Measurements from ENCODE around the gene MIB2.
"Not testable (repeated sequence)": the region's sequence is repeated elsewhere in the genome, so short reads cannot be mapped to it uniquely, and the experiment has no call there.

Gene MIB2
- 56.3 to 62.0 reads per million in 2 donors for total RNA-seq

DNA sequence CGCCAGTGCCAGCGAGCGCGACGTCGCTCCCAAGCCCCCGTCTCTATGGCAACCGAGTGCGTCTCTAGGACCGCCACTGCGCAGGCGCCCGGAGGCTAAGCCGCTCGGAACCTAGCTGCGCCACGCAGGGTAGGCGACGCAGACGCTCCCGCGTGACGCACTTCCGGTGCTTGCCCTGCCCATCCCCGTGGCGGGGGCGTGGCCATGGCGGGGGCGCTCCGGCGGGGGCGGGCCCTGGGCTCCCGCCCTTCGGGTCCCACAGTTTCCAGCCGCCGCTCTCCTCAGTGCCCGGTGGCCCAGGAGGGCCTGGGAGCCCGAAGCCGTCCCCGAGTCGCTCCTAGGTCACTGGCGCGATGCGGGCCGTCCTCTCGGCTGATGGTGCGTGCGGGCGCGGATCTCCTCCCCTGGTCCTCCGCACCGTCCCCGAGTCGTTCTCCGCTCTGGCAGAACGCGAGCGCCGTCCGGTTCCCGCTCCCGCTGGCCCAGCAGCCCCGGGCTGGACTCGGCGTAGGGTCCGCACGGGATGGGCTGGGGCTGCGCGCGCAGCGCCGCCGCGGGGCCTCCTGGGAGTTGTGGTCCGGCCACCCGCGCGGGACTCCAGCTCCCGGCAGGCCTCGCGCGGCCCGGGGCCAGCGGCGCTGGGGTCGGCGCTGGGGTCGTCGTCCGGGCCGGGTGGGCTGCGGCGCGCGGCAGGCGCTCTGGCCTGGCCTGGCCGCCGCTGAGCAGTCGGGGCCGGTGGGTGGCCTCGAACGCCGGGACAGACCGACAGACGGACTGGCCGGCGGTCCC is at the start of gene MIB2:
MIB2 (plus strand) TSS at position 245 of the 789 bp plus-strand sequence. CDS start 7,953 bp downstream, outside the sequence.
- peak; percentile 98 for DNase-seq

DNA sequence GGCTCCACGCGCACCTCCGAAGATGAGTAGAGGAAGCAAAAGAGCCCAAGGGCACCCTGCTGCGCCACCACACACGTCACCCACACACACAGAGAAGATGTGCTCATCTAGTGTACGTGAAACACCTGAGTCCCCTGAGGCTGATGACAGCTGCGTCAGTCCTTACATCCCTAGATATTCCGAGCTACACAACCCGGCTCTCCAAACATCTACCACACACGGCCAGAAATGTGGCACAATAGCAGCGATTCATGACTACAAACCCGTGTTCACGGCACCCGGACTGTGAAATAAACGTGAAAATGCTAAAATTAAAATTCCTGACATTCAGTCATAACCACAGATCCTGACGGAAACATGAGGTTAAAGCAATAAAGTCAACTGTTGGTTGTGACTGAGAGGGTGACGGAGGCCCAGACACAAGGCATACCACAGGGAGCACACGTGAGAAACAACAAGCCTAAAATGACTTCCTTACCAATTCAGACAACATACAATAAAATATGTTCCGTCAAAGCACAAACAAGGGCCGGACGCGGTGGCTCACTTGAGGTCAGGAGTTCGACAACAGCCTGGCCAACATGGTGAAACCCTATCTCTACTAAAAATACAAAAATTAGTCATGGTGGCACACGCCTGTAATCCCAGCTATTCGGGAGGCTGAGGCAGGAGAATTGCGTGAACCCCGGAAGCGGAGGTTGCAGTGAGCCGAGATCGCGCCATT is 48.0 kb upstream of the MIB2 start:
- no peak for DNase-seq

DNA sequence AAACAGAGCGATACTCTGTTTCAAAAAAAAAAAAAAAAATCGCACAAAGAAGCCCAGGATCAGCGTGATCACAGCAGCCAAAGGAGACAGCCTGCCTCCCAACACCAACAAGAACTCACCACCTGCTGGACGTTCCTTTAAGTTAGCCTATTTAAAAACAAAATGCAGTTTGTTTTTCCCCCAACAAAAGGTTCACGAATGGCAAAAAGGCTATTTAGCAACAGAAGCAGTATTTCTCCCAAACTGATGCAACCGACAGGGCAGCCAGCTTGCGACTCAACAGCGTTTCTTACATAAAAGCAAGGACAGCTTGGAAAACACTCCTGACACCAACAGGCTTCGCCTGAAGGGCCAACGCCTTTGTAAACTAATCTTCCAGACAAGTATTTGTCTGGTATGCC is 47.4 kb upstream of the MIB2 start:
- DNase-seq: no peak

DNA sequence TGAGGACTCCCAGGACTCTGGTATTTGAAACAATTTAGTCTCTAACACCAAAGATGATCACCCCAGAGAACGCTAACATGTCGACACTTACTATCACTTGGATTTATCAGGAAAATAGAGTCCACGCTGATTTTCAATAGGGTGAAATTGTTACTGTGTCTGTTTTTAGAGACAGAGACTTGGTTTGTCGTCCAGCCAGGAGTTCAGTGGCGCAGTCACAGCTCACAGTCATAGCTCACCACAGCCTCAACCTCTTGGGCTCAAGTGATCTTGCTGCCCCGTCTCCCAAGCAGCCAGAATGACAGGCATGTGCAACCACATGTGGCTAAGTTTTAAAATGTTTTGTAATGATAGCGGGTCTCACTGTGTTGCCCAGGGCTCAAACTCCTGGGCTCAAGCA is 46.0 kb upstream of the MIB2 start:
- no peak for DNase-seq

DNA sequence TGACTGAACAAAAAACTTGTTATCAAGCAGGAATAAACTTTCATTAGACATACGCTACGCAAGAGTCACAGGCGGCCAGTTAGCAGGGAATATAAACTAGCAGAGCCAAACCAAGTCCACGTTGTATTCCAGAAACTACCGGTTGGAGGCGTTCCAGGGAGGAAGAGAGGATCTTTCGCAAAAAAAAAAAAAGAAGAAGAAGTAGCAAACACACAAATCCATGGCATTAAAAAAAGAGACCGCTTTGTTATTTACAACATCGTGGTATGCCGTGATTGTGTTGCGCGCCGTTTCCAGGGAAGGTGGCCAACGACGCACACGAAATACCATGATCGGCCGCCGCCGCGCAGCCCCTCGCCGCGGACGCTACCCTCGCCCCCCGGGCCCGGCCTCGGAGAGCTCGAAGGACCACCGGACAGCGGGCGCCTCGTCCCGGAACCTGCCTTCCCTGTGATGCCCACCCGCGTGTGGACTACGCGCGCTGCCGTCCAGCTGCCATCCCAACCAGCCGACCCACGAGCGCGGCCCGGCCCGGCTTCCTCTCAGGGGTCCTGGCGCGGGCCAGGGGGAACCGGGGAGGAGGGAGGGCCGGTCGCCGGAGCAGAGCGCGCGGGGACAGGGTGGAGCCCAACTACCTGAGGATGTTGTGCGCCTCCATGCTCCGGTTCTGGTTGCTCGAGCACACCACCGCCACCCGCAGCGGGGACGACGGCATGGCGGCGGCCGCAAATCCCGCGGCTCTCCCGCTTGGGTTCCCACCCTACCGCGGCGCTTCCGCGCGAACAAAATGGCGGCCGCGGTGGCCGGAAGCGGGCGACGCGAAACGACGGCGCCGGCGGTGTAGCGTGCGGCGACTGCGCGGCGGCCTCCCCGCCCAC is 41.2 kb upstream of the MIB2 start:
- peak; percentile 65 for DNase-seq

DNA sequence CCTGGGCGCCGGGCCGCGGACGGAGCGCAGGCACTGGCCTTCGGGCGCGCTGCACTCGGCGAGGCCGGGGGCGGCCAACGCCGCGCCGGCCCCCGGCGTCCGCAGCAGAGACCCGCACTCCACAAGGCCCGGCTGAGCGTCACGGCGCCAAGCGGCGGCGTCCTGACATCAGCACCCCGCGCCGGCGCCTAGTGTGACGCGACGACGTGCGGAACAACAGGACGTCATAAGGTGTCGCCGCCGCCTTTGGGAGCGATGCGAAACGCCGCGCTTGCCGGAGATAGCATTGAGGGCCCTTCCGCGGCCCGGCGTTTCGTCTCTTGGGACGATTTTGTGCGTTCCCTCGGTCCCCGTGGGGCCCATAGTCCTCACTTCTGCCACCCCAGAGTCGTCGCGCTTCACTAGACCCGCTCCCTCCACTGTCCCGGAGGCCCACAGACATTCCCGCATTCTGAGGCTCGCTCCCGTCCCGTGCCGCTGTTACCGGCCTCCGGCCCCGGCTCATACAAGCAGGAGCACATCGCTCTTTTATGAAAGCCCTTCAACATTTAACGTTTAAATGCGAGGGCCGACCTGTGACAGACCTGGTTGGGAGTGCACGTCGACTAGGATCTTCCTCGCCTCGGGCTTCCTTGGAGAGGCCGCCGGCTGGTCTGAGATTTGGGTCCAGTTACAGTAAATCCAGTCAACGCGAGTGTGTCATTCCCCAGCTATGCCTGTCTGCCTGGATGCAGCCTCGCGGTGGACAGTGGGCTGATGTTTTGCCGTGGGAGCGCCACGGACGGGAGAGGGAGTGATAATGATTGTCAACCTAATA is 40.4 kb upstream of the MIB2 start, which contains the start of gene SSU72:
SSU72 (minus strand) TSS at position 143 of the 817 bp plus-strand sequence. CDS start 306 bp downstream, outside the sequence.
- DNase-seq: peak; percentile 92

DNA sequence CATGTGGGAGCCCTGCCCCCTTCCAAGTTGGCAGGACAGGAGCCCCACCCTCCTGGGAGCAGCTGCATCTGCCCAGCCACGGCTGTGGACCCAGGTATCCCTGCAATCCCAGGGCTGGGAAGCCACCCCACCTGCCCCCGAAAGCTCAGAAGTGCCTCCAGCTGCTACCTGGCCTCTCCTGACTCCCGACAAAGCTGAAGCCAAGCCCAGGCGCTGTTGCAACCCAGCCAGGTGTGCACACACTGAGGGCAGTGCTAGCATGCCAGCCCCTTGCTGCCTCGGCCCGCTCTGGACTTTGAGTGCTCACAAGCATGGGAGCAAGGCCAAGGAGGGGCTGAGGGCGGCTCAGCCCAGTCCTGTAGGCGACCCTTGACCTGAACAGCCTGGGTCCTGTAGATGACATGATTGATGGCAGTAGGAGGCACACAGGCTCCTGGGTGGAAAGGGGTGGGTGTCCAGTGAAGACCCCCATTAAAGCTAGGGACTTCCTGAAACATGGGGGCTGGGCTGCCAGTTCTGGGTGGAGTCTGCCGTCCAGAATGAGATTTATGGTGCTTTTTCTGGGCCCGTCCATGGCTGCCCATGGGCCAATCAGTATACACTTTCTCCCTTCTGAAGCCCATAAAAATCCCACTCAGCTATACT is 37.8 kb upstream of the MIB2 start:
- DNase-seq: no peak

DNA sequence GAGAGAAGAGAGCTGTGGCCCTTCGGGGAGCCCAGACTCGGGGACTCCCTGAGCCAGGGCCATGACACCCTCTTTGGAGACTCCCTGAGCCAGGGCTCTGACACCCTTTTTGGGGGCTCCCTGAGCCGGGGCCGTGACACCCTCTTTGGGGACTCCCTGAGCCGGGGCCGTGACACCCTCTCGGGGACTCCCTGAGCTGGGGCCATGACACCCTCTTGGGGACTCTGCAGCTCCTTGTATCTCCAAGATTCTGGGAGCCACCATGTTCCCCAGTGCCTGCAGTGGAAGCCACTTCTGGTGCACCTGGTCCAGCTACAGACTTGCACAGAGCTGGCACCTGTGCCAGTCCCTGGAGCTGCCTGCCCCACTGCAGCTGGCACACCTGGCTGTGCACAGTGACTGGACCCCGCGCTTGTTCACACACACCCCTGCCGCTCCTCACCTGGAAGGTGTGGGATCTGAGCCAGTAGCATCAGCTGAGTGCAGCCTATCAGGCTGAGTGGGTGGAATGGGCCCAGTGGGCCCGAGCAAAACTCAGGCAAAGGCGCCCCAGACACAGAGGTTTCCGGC is 36.8 kb upstream of the MIB2 start:
- DNase-seq: no peak

DNA sequence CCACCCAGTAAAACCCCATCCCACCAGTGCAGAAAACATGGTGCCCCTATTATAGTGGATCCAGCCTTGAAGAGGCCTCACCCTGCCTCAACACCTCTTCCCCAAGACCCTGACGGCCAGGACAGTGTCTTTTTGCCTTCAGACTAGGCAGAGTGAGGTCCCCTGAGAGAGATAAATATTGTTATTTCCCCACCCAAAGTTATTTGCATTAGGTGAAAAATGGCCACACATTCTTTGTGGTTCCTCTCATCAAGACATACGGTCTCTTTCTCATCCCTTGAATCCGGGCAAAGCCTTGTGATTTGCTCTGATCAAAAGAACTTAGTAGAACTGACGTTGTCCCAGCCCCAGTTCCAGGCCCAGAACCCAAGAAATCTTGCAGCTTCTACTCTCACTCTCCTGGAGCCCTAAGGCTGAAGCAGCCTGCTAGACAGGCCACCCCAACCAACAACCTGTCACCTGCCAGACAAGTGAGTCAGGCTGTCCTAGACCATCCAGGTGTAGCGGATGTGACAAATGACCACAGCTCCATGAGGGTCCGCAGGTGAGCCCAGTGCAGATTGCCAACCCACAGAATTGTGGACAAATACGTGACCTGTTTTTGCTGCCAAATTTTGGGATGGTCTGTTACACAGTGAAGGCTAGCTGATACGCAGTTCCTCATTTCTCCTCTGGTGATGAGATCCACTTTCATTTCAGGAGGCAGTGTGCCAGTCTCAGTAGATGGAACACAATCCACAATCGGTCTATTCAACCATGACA is 32.5 kb upstream of the MIB2 start:
- no peak for DNase-seq

DNA sequence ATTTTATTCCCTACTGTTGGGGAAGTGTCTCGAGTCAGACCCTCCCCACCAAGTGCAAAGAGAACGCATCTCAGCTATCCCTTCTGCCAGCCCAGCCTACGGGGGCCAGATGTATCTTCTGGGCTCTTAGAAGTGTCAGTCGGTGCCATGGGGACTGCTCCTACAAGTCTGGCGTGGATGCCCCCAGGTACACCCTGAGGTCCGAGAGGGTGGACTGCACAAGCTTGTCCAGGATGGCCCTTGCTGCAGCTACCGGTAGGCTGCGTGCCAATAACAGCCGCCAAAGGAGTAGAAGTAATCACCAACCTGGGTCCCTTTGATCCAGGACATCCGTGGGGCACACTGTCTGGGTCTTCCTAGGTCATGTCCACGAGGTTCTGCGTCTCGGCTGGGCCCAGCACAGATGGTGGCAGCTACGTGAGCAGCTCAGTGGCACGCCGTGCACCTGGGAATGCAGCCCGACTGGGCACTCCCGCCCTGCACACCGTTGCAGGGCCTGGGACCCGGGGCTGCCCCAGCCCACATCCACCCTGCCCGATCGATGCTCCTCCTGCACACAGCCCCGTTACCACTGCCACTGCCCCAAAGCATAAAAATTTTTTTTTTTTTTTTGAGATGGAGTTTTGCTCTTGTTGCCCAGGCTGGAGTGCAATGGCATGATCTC is 31.8 kb upstream of the MIB2 start:
- DNase-seq: no peak

DNA sequence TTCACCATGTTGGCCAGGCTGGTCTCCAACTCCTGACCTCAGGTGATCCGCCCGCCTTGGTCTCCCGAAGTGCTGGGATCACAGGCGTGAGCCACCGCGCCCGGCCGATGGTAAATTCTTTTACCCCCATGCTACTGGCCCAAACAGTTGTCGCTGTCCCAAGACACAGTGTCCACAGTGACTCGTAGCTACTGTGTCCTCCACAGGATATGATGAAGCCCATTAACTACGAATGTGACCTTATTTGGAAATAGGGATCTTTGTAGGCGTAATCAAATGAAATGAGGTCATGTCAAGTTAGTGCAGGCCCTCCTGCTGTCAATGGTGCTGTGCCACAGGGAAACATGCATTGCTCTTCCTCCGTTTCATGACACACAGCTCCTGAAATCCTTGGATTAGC is 23.8 kb upstream of the MIB2 start:
- DNase-seq: no peak

DNA sequence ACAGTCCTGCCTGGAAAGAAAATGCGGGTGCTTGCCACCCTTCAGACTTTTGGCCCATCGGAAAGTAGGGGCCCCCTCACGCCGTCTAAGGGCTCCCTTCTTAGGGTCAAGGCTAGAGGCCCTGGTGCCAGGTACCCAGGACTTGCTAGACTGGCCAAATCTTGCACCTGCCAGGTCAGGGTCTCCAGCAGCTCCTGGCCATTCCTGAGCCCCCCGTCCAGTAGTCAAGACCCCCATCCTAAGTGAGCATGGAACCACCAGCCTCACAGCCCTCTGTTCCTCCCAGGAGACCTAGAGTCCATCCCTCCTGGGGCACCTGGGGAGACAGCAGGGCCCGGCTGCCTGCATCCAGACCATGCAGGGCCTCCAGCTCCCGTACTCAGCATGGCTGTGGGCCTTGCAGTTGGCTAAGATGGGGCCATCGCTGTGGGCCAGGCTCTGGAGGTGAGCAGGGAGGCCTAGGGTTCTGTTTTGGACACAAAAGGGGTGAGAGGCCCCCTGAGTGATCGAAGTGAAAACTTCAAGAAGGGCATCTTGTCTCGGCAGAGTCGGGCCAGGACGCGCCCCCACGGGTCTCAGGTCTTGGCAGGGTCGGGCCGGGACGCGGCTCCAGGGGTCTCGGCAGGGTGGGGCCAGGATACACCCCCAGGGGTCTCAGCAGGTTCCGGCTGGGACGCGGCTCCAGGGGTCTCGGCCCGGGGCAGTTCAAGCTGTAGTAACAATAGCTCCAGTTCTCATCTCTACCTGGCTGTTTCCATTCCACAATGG is 21.3 kb upstream of the MIB2 start:
- DNase-seq: no peak

DNA sequence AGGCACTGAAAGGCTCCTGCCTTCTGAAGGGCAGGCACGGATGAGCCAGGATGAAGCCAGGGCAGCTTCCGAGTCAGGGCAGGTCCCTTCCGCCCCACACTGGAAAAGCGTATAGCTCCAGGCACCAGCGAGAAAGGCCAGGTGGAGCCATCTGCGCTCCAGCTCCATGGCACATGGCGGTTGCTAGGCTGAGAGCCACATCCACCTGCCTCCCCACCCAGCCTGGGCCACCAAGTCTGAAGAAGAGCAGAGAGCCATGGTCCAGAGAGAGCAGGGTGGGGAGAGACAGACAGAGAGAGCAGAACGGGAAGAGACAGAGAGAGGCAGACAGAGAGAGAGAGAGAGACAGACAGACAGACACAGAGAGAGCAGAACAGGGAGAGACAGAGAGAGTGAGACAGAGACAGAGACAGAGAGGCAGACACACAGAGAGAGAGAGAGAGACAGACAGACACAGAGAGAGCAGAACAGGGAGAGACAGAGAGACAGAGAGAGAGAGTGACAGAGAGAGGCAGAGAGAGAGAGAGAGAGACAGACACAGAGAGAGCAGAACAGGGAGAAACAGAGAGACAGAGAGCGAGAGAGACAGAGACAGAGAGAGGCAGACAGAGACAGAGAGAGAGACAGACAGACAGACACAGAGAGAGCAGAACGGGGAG is 20.6 kb upstream of the MIB2 start:
- DNase-seq: no peak

DNA sequence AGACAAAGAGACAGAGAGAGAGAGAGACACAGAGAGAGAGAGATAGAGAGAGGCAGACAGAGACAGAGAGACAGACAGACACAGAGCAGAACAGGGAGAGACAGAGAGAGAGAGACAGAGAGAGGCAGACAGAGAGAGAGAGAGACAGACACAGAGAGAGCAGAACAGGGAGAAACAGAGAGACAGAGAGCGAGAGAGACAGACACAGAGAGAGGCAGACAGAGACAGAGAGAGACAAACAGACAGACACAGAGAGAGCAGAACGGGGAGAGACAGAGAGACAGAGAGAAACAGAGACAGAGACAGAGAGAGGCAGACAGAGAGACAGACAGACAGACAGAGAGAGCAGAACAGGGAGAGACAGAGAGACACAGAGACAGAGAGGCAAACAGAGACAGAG is 20.0 kb upstream of the MIB2 start:
- not testable (repeated sequence) for DNase-seq

DNA sequence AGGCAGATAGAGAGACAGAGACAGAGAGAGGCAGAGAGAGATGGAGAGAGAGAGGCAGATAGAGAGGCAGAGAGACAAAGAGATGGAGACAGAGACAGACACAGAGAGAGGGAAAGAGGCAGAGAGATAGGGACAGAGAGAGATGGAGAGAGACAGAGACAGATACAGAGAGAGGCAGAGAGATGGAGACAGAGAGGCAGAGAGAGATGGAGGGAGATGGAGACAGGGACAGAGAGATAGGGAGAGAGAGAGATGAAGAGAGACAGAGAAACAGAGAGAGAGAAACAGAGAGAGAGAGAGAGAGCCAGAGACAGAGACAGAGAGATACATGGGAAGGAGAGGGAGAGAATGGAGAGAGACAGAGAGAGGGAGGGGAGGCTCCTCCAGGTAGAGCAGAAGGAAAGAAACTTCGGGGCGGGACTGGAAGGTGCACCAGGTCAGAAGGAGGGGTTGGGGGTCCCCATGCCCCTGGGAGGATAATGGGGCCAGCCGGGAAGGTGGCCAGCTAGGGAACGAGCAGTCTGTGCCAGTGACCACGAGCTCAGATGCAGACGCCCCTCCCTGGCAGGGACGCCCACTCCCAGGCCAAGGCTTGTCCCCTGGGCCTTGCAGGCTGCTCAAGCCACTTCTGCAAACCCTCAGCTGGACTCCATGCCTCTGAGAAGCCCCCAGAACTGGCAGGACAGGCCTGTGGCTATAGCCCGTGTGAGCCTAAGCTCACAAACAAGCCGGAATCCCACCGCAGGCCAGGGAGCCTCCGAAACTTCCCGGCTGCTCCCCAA is 18.6 kb upstream of the MIB2 start:
- DNase-seq: no peak

DNA sequence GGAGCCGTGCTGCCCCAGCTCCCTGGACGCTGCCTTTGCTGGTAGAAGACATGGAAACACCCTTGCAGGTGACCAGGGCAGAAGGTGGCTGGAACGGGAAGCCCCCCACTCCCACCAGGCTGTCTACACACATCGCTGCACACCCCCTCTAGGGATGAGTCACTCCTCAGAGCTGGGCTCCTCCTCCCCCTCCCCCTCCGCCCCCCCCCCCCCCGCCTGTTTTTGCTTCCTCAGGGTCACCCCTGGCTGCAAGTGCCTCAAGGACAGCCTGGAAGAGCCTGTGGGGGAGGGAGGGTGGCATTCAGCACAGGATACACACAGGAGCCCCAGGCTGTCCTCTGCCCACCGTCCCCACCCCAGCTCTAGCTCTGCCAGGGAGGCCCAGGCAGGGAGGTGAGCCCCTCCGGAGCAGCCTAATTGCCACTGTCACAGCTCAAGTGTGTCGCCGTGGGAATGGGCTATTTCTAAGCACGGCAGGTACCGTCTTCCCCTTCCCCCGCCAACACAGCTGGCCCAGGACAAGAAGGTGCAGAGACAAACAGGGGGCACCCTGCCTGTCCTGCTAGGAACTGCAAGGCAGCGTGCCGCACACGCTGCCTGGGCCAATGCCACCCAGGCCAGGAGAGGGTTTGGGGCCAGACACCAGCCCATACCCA is 17.9 kb upstream of the MIB2 start:
- DNase-seq: no peak

DNA sequence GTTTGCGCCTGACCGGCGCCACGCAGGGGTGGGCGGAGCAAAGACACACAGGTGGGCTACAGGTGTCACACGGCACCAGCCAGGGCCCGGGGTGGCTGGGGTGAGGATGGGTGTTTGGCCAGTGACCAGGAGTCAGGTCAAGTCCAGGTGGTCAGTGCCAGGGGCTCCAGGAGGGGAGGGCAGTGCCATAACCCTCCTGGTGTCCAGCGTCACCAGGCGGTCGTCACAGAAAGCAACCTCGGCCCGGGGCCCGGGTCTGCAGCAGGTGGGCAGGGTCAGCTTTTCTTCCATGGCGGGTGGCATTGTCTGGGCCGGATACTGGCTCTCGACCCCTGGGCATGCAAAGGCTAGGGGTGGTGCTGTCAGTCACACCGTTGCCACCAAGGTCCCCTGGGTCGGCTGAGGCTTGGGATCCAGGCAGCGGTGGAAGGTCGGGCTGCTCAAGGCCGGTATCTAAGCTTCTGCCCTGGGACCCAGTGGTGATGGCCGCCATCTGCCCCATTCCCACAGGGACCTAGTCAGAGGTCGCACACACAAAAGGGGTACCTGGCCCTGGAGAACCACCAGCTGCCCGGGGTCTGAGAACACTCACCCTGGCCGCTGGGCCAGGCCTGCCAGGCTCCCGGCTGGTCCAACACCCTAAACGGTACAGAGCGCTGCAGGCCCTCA is 17.1 kb upstream of the MIB2 start:
- DNase-seq: no peak

Measured in T-helper 9 cell (primary cell).